GM13976 (cell line): Measurements from ENCODE around the gene HDGFL1.

ENCODE experiments used
- DNase-seq: peaks from one replicate; pipeline ENCODE4 v3.0.0; 2012; ENCODE audit warnings: low spot score
- in situ Hi-C: fragments of 300-500 bp; cut with MboI; formaldehyde crosslinking; loops from one replicate; pipeline ENCODE4 v1.12.0; 2022; ENCODE audit warnings: low sequenced_read_pairs, mixed read lengths, inconsistent platforms; ENCODE audit not compliant: unreplicated experiment
- TF ChIP-seq, protein P1 (sequence below): IDR thresholded peaks from 2 replicates; pipeline ENCODE4 v1.5.1; 2012; ENCODE audit warnings: borderline replicate concordance, mild to moderate bottlenecking; ENCODE audit not compliant: insufficient read depth; ENCODE audit errors: extremely low read depth, missing control alignments, control extremely low read depth

Gene HDGFL1

DNA sequence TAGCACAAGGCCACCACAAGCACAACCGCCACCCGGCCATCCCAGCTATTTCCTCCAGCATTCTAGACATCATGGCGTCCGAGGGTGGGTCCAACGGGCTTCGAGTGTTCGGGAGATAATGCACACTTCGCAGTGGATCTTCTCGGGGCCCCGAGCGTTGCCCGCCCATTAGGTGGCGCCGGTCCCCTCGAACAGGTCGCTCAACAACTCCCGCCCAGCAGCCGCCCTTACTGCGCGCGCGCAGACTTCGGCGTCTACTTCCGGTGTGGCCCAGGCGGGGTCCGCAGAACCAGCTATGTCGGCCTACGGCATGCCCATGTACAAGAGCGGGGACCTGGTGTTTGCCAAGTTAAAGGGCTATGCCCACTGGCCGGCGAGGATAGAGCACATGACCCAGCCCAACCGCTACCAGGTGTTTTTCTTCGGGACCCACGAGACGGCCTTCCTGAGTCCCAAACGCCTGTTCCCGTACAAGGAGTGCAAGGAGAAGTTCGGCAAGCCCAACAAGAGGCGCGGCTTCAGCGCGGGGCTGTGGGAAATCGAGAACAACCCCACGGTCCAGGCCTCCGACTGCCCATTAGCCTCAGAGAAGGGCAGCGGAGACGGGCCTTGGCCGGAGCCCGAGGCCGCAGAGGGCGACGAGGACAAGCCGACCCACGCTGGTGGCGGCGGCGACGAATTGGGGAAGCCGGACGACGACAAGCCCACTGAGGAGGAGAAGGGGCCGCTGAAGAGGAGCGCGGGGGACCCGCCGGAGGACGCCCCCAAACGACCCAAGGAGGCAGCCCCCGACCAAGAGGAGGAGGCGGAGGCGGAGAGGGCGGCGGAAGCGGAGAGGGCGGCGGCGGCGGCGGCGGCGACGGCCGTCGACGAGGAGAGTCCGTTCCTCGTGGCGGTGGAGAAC lies at the start of gene HDGFL1:
TSS of gene HDGFL1 (plus strand) at position 286 of the 904 bp plus-strand sequence. CDS start at position 296, 10 bp downstream.
- in situ Hi-C loops, result no loop called here
- TF ChIP-seq, protein P1, sequence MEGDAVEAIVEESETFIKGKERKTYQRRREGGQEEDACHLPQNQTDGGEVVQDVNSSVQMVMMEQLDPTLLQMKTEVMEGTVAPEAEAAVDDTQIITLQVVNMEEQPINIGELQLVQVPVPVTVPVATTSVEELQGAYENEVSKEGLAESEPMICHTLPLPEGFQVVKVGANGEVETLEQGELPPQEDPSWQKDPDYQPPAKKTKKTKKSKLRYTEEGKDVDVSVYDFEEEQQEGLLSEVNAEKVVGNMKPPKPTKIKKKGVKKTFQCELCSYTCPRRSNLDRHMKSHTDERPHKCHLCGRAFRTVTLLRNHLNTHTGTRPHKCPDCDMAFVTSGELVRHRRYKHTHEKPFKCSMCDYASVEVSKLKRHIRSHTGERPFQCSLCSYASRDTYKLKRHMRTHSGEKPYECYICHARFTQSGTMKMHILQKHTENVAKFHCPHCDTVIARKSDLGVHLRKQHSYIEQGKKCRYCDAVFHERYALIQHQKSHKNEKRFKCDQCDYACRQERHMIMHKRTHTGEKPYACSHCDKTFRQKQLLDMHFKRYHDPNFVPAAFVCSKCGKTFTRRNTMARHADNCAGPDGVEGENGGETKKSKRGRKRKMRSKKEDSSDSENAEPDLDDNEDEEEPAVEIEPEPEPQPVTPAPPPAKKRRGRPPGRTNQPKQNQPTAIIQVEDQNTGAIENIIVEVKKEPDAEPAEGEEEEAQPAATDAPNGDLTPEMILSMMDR, result no peak
- peak; percentile 8 for DNase-seq

DNA sequence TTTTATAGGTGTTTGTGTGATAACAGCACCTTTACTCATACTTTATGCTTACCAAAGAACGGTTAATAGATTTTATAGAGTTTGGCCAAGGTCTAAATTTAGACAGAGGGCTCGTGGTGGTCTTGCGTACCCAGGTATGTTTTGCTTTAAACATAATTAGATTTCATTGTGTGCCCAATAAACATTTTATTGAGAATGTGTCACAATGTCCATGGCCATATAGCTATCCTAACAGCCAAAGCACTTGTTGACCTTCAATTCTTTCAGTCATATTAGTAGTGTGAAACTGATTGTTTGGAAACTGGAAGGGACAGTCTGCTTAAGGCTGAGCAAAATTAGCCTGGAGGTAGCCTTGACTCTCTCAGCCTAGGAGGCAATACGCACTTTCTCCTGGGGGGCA lies 48.3 kb upstream of the HDGFL1 start:
- DNase-seq, result no peak
- TF ChIP-seq, protein P1, result no peak
- in situ Hi-C loops, result no loop called here

GRCh38 chr6:22526736-22527135 lies 42.6 kb upstream of the HDGFL1 start:
- in situ Hi-C loops, result no loop called here
- TF ChIP-seq, protein P1, result no peak
- DNase-seq, result no peak

DNA sequence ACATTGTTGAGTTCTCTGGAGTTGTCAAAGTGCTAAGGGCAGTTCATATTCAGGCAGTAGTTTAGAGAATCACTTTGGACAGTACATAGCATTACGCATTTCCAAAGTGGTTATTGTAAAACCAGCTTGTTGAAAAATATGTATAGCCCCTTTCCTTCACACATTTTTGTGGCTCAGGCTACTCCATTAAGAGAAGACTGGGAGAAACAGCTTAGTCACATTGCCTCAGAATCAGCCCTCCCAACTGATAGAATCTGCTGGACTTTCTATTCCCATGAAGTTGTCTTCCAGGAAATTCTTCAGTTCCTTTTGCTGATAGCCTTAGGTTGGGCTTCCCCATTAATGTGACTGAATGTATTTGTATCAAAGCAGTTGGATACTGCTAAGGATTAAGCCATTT lies 39.5 kb upstream of the HDGFL1 start:
- TF ChIP-seq, protein P1, result no peak
- no peak for DNase-seq
- in situ Hi-C loops, result no loop called here

DNA sequence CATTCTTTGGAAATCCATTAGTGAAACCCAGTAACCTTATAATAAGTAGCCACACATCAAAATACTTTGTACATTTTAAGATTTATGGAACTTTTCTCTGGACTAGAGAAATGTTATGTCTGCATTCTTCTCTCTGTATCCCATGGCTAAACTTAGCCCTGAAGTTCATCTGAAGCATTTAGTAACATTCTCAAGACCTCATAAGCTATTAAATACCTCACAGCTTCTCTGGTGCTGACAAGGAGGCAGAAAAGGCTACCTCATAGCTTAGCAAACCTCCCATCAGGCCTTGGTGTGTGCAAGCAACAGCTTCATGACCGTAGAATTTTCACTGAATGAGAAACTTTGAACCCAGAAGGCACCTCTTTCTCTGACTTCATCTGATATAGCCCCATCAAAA lies 38.9 kb upstream of the HDGFL1 start:
- in situ Hi-C loops, result no loop called here
- TF ChIP-seq, protein P1, result no peak
- DNase-seq, result no peak

DNA sequence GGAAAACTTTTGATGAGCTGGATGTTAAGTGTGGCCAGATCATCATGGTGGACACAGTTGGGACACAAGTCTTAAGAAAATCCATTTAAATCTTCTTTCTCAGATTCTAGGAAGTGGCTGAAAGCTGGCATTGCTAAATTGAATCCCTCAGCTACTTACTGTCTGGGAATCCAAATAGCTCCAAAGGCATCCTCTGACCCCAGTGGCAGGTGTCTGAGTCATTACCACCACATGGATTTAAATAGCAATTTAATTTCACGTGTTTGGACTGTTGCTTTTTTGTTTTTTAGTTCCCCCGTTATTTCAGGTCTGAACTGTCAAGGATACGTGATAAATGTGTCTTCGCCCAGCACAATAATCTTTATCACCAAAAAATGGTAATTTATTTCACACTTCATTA lies 33.2 kb upstream of the HDGFL1 start:
- DNase-seq, result no peak
- in situ Hi-C loops, result no loop called here
- TF ChIP-seq, protein P1, result no peak
